ENCODE measurements around the gene B4GALNT2. TPM values are rescaled to one million over a fixed set of nuclear protein-coding genes. Genes with fewer than 3 reads are reported as not detected.
"Not testable (repeated sequence)": the region's sequence is repeated elsewhere in the genome, so short reads cannot be mapped to it uniquely, and the experiment has no call there.

The B4GALNT2 gene
- polyA plus RNA-seq, 10 donors = 0.05 to 0.22 (median 0.12) TPM

DNA sequence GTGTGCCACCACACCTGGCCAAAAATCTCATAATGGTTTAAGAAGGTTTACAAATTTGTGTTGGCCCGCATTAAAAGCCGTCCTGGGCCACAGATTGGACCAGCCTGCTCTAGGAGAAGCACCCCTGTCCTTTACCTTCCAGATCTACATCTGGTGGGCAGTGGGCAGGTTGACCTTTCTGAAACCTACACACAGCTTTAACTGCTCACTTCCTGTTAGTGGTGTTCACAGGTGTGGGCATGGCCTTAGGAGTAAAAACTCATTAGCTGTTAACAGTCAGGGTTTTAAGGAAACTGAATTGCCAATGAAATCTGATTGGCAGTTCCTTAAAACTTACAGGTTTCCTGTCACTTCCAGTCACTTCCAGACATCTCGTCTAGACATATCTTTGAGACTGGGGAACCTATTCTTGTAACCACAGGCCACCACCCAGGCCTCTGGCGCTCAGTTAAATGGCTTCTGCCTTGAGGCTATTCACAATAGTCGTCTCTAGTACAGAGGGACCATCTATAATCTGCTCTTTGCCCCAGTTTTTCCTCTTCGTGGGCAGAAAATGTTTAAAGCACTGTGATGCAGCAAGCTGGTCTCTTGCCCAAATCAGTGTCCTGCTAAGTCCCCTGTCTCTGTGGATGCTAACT, 48.5 kb downstream of the B4GALNT2 start:
- DNase-seq = no peak

DNA sequence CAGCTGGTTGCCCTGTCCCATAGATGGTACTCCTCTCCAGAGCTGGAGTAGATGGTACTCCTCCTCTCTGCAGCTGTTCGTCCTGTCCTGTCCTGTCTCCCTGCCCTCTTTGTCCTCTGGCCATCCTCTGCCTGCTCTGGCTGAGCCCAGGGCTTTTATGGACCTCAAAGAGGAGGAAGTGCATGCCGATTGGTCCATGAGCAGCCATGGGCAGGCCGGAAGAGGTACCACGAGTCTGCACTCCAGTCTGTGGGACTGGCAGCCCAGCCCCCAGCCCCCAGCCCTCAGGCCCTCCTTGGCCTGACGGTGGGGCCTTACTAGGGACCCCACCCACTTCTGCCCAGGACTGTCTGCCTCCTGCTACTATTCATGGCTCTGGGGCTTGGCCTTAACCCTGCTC, 50.8 kb downstream of the B4GALNT2 start:
- DNase-seq = no peak

DNA sequence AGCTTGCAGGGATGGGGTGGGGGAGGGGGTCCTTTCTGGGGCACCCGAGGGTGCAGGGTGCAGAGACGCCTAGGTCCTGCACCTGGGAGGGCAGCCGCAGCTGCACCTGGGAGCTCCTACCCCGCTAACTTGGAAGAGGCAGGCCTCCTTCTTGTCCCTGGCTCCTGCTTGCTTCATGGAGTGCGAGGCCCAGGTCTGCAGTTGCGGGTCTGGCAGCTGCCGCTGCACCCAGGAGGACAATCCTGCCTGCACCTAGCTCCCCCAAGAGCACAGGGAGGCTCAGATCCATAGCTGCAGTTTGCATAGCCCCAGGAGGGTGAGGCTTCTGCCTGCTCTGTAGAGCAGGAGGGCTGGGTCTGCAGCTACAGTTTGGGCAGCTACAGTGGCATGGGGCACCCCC, 51.2 kb downstream of the B4GALNT2 start:
- no peak for DNase-seq

DNA sequence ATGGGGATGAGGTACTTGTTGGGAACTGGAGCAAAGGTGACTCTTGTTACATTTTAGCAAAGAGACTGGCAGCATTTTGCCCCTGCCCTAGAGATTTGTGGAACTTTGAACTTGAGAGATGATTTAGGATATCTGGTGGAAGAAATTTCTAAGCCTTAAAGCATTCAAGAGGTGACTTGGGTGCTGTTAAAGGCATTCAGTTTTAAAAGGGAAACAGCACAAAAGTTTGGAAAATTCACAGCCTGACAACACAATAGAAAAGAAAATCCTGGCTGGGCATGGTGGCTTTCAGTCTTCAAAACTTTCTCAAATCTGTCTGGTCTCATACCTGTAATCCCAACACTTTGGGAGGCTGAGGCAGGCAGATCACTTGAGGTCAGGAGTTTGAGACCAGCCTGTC, 52.0 kb downstream of the B4GALNT2 start:
- not testable (repeated sequence) for DNase-seq

GRCh38 chr17:49185381-49185780, 52.8 kb downstream of the B4GALNT2 start:
- not testable (repeated sequence) for DNase-seq

GRCh38 chr17:49187301-49187700, 54.7 kb downstream of the B4GALNT2 start:
- no peak for DNase-seq

DNA sequence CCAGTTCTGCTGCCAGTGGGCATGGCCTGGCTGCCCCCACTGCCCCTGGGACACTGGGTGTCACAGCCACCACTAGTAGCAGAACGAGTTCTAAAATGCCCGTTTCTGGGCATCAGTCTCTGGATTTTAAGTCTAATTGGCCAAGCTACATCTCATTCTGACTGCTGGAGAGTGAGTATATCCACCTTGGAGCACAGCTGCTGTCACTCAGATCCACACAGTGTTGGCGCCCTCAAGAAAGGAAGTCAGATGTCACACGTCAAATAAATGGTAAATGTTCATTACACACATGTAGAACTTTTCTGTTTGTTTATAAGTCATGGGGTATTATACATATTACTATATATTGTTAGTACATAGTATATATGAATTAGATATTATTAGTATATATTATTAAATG, 58.4 kb downstream of the B4GALNT2 start:
- DNase-seq = no peak

DNA sequence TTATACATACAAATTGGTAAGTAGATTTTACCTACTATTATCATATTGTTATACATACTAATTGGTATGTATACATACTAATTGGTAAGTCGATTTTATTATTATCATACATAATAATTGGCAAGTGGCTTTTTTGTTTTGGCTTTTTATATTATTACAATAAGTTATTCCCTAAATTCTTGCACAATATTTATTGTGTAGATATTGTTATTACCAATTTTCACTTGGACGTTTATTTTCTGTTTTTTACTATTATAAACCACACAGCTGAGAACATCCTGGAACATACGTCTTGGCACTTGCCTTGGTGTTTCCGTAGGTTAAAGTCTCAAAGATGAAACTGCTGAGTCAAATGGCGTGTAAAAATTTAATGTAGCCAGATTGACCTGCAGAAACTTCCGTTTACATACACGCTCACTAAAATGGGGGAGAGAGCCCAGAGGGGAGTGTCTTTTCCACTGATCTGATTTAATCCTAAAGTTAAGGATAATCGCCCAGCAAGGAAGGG, 58.9 kb downstream of the B4GALNT2 start:
- no peak for DNase-seq

GRCh38 chr17:49191917-49192741, 59.6 kb downstream of the B4GALNT2 start:
- DNase-seq = peak; percentile 84 to 97 (median 94)

GRCh38 chr17:49193513-49194296, 61.1 kb downstream of the B4GALNT2 start:
- peak; percentile 27 to 65 (median 47) for DNase-seq

- no peak for DNase-seq
Observed at GRCh38 chr17:49194297-49194607, 61.7 kb downstream of the B4GALNT2 start.

DNA sequence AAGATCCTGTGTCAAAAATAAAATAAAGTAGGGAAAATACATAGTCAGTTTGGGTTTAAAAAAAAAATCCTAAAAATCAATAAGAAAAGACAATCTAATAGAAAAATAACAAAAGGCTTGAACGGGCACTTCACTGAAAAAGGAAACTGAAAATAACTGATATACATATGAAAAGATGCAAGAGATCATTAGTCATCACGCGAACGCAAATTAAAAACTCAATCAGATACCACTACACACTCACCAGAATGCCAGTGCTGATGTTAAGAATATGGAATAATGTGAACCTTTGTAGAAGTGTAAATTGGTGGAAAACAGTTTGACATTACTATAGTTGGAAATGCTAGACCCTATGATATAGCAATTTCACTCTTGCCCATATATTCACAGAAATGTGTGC, 63.2 kb downstream of the B4GALNT2 start:
- no peak for DNase-seq

- DNase-seq = no peak
Observed at GRCh38 chr17:49196520-49196919, 64.0 kb downstream of the B4GALNT2 start.

GRCh38 chr17:49197346-49197998, 64.9 kb downstream of the B4GALNT2 start:
- DNase-seq = no peak

DNA sequence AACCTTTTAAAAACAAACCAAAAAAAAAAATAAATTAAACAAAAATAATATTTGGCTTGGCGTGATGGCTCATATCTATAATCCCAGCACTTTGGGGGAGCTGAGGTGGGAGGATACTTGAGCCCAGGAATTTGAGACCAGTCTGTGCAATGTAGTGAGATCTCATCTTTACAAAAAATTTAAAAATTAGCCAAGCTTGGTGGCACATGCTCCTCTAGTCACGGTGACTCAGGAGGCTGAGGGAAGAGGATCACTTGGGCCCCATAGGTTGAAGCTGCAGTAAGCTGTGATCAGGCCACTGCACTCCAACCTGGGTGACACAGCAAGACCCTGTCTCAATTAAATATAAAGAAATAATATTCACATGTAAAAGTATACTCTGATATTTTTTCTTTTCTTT, 65.6 kb downstream of the B4GALNT2 start:
- no peak for DNase-seq

GRCh38 chr17:49200423-49201083, 68.0 kb downstream of the B4GALNT2 start:
- DNase-seq = no peak

GRCh38 chr17:49201481-49201927, 68.9 kb downstream of the B4GALNT2 start:
- DNase-seq = peak in 1 of 3 donors; percentile 46

DNA sequence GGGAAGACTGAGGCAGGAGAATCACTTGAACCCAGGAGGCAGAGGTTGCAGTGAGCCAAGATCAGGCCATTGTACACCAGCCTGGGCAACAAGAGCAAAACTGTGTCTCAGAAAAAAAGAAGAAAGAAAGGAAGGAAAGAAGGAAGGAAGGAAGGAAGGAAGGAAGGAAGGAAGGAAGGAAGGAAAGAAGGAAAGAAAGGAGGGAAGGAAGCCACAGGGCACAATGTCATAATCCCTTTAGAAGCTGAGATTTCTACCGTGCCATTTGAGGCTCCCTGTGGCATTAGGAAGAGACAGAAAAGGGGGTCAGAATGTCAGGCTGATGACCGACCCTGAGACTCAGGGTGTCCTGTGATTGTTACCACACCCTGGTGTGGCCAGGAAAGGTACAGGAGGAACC, 71.2 kb downstream of the B4GALNT2 start:
- DNase-seq = no peak

- DNase-seq = no peak
Observed at GRCh38 chr17:49204516-49204915, 71.9 kb downstream of the B4GALNT2 start.

DNA sequence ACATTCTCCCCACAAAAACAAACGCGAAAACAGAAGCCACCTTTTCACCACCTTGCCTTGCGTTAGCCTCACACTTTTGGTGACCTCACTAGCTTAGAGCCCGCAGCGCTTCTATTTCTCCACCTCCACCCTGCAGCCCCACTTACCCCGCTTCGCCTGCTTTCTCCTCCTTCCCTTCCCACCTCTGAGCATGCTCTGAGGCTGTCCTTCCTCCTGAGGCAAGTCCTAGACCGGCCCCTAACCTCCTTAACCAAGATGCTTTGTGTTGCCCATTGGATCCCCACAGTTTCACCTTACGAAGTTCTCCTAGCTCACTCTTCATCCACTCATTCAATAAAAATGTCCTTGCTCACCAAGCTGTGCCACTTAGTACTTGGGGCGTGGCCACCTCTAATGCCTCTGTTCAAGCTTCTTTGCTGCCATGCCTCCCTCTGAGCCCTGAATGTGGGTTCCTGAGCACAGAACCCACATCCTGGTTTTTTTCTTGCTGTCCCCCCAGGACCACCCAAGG, 76.5 kb downstream of the B4GALNT2 start:
- no peak for DNase-seq
